Amniotic stem cell (primary cell): ENCODE results near the gene GPBP1L1.

Experiments
- DNase-seq: peaks from one replicate; lab custom pipeline; 2025; lab: John Stamatoyannopoulos, UW

Gene GPBP1L1

DNA sequence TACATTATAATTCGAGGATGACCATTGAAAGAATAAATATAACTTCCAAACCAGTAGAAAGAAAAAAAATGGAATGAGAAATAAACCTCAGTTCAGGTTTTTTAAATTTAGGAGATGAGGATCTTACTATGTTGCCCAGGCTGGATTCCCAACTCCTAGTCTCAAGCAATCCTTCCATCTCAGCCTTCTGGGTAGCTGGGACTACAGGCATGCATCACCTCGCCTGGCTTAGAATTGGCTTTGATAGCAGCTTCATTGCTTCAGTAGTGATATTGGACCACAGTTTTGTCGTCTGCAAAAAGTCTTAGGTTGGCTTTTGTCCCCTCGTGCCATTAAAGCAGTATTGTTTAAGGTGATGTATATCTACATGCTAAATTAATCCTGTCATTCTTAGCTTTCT lies 99.6 kb downstream of the GPBP1L1 start:
- no peak for DNase-seq

DNA sequence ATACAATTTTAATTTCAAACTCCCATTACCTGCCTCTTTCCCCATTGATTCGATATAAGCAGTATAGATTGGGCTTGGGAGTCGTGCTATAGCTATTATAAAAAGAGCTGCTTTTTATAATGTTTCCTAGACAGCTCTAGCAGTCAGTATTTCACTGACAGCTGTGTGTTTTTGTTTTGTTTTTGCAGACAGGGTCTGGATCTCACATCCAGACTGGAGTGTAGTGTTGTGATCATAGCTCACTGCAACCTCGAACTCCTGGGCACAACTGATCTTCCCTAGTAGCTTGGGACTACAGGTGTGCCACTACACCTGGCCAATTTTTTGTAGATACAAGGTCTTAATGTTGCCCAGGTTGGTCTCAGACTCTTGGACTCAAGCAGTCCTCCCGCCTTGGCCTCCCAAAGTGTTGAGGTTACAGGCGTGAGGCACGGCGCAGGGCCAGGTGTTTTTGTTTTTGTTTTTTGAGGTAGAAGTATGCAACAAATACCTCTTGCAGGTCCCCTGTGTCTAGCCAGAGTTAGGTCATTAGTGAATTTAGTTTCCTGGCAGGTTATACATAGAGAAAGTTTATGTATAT lies 100.7 kb downstream of the GPBP1L1 start:
- DNase-seq, result no peak

DNA sequence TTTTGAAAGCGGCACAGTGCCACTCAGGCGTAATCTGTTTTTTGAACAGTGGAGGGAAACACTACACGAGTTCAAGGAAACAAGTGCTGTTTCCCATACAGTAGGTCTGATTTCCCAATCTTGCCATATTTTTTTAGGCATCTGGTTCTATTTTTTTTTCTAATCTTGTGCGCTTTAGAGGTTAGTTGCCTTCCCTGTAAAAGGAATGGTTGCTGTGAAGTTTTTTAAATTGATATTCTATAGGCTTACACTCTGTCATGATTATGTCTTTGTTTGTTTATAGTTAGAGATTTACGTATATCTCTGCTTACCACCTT lies 101.3 kb downstream of the GPBP1L1 start:
- DNase-seq, result no peak

DNA sequence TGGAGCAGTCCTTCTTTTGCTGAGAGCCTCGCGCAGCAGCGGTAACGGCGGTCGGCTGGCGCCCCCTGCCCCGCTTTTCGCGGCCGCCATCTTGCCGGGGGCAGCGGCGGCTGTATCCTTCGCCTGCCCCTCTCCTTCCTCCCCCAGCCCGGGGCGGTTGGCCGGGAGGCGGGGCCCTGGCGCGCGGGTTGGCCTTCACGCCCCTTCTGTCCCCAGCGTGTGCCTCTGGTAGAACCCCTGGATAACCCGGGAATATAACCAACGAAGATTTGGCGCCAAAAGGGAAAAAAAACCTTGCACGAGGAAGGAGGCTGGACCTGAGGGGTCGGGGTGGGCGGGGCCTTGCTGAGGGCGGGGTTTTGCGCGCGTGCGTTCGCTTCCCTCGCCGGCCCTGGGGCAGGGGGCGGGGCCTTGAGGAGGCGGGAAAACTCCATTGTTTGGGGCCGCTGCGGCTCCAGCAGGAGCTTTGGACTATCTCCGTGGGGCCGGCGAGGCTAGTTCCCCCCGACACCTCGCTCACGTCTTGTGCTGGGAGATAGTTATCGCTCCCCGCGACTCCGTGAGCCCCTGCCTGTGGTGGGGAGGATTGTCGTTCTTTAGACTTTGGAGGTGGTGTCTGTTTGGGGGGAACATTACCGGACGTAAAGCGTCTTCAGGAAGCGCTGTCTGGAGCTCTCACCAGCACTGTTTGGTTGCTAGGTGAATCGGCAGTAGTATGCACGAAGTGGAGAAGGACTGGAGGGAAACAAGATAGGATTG lies 101.8 kb downstream of the GPBP1L1 start:
- peak; percentile 67 for DNase-seq

DNA sequence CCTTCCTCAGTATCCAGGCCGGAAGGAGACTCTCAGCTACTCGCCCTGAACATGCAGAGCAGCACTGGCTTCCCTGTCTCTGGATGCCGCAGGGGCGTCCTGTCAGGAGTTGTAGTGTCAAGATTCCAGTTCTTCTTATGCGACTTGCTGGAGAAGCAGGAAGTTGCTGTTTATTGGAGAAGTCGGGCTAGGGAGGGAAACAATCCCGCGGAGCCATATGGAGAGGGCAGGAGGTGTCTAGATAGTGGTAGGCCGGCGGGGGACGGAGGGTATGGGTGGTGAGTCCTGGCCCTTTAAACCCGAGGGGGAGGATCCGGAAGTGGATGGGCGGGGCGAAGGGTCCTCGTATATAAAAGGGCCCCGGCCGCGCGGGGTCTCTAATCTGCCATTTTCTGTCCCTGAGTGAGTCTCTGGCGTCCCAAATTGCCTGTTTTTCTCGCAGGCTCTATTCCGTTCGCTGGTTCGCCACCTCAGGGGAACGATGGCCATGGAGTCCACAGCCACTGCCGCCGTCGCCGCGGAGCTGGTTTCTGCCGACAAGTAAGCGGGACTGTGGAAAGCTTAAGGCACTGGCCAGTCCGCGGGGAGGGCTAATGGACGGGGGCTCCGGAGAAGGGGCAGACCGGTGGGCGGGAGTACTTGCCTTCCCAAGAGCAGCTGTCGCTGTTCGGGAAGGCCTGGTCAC lies 102.5 kb downstream of the GPBP1L1 start, which contains the start of gene NASP:
Gene NASP, plus strand, starts transcription at position 376 of the 685 bp plus-strand sequence. Its CDS starts 106 bp downstream, at position 482.
- peak; percentile 62 for DNase-seq

DNA sequence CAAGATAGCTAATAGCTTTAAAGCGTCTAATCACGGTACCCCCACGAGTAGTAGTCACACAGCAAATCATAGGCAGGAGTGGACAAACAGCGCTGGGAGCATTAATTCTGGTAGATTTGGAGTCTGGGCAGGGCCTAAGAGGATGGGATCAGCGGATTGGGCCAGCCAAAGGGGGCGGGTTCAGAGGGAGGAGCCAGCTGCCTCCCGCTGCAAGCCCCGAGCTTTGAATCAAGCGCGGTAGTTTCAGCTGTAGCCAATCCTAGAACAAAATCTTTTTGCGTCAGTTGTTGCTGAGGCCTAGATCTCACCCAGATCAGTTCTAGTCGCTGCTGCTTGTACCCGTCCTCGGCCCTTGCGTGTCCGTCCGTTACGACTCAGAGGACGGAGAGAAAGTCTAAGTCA lies 103.1 kb downstream of the GPBP1L1 start:
- peak; percentile 96 for DNase-seq
